AG20443 (cell line): ENCODE measurements around the gene HMX3.
A peak's percentile ranks its signal among the peaks of the same experiment; 100 is the strongest.
"Not testable (repeated sequence)": the region's sequence is repeated elsewhere in the genome, so short reads cannot be mapped to it uniquely, and the experiment has no call there.

Experiments used
- DNase-seq: peaks from one replicate; pipeline ENCODE4 v3.0.0; 2012; ENCODE audit warnings: low spot score, mixed read lengths

HMX3 gene

GRCh38 chr10:123148414-123149161, 12.8 kb downstream of the HMX3 start:
- no peak for DNase-seq

- no peak for DNase-seq
These were observed 13.4 kb downstream of the HMX3 start for GRCh38 chr10:123149162-123149567.

- peak; percentile 60 for DNase-seq
These were observed 13.9 kb downstream of the HMX3 start for GRCh38 chr10:123149568-123150270.

- DNase-seq: no peak
These were observed 14.7 kb downstream of the HMX3 start for GRCh38 chr10:123150271-123150985.

- no peak for DNase-seq
These were observed 15.4 kb downstream of the HMX3 start for GRCh38 chr10:123150986-123151736.

GRCh38 chr10:123151737-123152135, 16.0 kb downstream of the HMX3 start:
- no peak for DNase-seq

- no peak for DNase-seq
These were observed 17.8 kb downstream of the HMX3 start for GRCh38 chr10:123153486-123154091.

GRCh38 chr10:123154092-123154710, 18.4 kb downstream of the HMX3 start, which contains the start of gene BUB3:
BUB3 (plus strand) TSS chr10:123154402; CDS start chr10:123154918, 516 bp downstream.
- DNase-seq: peak; percentile 98

- DNase-seq: peak; percentile 85
These were observed 19.1 kb downstream of the HMX3 start for GRCh38 chr10:123154711-123155505.

GRCh38 chr10:123156078-123156477, 20.3 kb downstream of the HMX3 start:
- no peak for DNase-seq

GRCh38 chr10:123157210-123157609, 21.4 kb downstream of the HMX3 start:
- no peak for DNase-seq

- no peak for DNase-seq
These were observed 22.9 kb downstream of the HMX3 start for GRCh38 chr10:123158682-123159081.

- DNase-seq: no peak
These were observed 24.7 kb downstream of the HMX3 start for GRCh38 chr10:123160311-123160980.

- DNase-seq: no peak
These were observed 28.5 kb downstream of the HMX3 start for GRCh38 chr10:123164319-123164718.

GRCh38 chr10:123165445-123166072, 29.8 kb downstream of the HMX3 start:
- DNase-seq: no peak

- DNase-seq: no peak
These were observed 30.8 kb downstream of the HMX3 start for GRCh38 chr10:123166618-123167017.

- no peak for DNase-seq
These were observed 35.2 kb downstream of the HMX3 start for GRCh38 chr10:123170961-123171360.

GRCh38 chr10:123171616-123172015, 35.8 kb downstream of the HMX3 start:
- DNase-seq: not testable (repeated sequence)
